CMK (cell line): Measurements from ENCODE around the gene STUB1.

Source experiments
- DNase-seq: peaks from one replicate; pipeline ENCODE4 v3.0.0-alpha.2; 2010; ENCODE audit warnings: low read depth

The STUB1 gene

GRCh38 chr16:694863-695354, 14.7 kb downstream of the STUB1 start:
- DNase-seq, result no peak

- DNase-seq, result no peak
Measured at GRCh38 chr16:695355-696089, 15.3 kb downstream of the STUB1 start.

- DNase-seq, result no peak
Measured at GRCh38 chr16:698911-699671, 18.9 kb downstream of the STUB1 start.

- DNase-seq, result no peak
Measured at GRCh38 chr16:700684-701584, 20.7 kb downstream of the STUB1 start.

DNA sequence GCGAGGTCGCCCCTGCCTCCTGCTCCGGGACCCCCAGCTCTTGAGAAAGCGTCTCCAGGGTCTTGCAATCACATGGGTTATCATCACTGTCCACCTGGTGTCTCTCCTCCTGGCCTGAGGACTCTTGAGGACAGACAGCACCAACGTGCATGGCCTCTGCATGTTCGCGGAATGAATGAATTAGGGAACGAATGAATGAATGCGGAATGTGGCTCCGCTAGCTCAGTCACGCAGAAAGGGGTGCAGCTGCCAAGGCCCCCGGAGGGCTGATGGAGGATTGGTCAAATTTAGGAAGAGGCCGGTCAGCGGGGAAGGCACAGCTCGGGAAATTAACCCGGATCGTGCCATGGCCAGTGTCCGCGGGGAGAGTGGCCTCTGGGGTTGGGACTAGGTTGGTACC, 22.1 kb downstream of the STUB1 start:
- DNase-seq, result no peak

DNA sequence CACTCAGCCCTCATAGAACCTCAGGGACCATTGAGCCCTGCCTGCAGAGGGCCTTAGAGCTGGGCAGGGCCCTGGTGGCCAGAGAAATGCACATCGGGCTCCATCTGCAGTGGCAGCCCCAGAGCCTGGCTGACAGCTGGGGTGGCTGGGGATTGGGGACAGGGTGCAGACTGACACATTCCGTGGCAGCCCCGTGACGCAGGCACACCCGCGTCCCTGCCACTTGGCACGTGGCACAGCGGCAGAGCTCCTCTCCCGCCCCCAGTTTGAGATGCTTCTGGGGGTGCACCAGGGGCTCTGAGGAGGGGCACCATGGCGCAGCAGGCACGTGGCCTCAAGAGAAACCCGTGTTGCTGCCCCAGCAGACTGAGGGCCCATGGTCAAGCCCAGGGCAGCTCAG, 23.2 kb downstream of the STUB1 start:
- DNase-seq, result no peak

DNA sequence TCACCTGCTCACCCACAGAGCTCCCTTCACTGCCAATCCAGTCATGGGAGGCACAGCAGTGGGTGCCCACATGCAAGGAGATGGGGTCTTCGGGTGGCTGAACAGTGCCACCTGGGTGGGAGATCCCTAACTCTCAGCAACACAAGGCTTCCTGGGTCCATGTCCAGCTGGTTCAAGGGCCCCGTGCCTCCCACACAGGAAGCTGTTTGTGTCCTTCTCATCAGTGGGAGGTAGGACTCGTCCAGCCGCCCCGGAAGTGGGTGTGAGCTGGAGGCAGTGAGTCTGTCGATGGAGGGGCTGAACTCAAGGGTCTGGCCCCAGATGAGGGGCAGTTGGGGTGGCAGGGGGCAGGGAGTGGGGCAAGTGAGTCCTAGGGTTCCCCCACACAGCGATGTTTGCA, 23.8 kb downstream of the STUB1 start:
- no peak for DNase-seq

DNA sequence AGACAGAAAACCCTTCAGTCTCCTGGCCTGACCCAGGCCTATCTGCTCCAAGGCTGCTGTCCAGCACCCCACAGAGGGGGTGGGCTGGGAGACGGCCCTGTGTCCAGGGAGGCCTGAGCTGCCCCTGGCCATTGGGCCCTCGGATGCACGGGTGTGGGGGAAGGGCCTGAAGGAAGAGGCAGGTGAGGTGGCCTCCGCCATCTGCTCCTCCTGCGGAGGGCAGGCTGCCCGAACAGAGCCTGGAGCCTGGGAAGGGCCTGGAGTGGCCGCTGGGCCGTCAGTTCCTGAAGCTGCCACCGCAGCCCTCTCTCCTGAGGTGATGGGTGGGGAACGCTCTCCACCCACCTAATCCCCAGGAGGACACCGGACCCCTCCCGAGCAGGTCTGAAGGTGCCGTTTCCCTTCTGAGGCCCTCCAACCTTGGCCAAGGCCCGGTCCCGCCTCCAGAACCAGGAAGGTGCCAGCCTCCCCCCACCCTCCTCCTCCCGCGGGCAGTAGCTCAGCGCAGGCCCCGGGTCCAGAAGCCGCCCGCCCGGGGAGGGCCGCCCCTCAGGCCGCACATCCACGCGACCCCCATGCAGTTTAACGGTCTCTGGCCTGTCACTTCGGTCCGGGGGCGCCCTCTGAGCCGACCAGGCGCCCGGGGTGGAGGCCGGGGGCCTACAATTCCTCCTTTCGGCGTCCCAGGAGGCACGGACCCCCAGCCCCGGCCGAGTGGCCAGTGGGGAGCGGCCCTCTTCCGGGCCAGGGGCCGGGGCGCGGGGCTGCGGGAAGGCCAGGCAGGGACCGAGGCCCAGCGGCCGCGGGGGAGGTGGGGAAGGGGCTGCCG, 24.6 kb downstream of the STUB1 start:
- DNase-seq, result no peak

DNA sequence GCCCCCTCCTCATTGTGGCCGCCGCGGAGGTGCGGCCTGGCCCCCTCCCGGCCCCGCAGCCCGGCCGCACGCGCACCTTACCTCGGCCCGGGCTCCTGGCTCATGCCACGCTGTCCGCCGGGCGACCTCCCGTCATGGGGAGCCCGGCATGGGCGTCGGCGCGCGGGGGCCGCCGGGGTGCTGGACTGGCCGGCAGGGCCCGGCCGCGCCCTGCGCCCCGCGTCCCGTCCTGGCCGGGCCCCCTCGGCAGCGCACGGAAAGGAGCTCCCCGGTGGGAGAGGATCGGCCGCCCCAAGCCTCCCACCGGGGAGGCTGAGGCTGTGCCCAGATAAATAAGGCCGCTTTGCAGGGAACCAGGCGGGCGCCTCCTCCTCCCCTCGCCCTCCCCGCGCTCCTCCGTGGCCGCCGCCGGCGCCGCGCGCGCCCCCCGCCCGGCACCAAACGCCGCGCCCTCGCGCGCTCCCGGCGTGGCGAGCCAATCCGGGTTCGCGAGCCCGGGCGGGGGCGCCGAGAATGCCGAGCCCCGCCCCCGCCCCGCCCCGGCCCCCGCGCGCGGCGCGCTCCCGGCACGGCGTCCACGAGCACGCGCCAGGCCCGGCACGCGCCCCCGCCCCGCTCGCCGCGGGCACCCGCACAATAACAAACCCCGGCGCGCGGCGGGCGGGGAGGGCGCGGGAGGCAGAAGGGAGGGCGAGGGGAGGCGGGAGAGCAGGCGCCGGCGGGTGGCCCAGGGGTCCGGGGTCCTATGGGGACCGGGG, 25.4 kb downstream of the STUB1 start, which contains the start of gene FBXL16:
Gene FBXL16, minus strand, starts transcription at position 371 of the 758 bp plus-strand sequence. CDS start 8,396 bp downstream, outside the sequence.
- DNase-seq, result no peak

- DNase-seq, result no peak
Measured at GRCh38 chr16:706189-707061, 26.2 kb downstream of the STUB1 start.

DNA sequence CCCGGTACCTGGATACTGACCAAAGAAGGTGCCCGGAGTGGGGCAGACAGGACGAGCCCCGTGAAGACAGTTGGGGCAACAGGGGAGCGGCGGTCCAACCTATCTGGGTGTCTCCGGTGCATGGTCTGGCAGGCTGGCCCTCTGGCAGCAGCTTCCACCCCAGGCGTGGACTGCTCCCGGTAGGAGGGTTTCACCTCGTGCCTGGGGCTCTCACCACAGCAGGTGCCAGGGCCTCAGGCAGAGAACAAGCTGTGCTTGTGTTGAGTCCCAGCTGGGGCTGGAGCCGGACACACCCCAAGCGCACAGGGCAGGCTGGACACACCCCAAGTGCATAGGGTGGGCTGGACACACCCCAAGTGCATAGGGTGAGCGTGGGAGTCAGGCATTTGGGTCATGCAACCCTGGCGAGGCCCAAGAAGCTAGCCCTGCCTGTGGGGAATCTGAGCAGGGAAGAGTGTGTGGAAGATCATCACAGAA, 26.9 kb downstream of the STUB1 start:
- no peak for DNase-seq

DNA sequence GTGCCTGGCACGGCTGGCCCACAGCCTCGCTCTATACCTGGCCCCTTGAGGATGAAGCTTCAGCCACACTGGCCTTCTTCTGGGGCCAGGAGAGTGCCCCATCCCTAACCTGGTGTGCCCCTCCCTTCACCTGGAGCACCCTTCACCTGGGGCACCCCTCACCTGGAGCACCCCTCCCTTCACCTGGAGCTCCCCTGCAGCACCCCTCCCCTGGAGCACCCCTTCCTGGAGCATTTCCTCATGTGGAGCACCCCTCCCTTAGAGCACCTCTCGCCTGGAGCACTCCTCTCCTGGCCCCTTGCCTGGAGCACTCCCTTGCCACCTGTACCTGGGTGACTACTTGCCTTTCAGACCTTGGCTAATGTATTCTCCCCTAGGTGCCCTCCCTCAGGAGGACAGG, 27.8 kb downstream of the STUB1 start:
- no peak for DNase-seq

DNA sequence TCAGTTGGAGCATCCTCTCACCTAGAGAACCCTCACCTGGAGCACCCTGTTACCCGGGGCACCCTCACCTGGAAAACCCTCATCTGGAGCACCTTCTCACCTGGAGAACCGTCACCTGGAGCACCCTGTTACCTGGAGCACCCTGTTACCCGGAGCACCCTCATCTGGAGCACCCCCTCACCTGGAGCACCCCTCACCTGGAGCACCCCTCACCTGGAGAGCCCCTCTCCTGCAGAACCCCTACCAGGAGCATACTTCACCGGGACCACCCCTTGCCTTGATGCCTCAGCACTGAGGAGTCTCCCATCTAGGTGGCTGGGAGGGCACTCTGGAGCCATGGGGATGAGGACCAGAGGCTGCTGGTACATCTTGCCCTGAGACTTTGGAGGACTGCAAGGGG, 28.7 kb downstream of the STUB1 start:
- DNase-seq, result no peak

DNA sequence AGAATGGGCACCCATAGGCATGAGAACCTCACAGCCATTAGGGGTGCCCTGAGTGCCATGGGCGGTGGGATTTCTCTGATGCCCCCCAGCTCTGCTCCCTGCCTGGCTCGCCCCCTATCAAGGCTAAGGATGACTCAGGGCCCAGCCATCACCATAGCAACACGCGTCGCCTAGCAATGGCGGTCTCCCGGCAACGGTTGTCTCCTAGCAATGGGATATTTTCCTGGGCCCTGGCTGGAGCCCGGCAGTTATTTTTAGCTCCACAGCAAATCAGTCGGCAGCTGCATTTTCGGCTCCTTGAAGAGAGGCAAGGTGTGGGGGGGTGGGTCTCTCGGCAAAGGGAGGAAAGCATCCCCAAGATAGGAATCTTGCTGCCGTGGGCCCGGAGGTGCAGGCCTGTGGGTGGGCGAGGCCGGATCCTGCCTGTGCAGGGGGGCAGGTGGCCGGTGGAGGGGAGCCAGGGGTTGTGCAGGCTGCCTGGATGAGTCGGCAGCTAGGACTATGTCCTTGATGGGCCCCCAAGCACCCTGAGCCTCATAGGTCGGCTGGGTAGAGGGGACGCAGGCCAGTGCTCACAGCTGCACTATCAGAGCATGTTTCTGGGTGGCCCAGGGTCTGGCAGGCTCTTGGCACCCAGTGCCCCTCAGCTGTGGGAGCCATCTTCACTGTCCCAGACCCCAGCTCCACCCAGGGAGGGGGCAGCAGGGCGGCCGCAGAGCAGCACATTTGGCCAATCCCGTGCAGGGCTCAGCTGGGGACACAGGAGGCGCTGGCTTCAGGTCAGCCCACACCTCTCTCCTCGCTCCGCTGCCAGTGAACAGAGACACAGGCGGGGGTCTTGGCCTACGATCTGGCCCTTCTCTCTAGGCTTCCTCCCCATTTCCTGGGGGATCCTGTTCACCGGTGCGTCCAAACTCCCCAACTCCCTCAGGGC, 29.6 kb downstream of the STUB1 start:
- DNase-seq, result no peak

DNA sequence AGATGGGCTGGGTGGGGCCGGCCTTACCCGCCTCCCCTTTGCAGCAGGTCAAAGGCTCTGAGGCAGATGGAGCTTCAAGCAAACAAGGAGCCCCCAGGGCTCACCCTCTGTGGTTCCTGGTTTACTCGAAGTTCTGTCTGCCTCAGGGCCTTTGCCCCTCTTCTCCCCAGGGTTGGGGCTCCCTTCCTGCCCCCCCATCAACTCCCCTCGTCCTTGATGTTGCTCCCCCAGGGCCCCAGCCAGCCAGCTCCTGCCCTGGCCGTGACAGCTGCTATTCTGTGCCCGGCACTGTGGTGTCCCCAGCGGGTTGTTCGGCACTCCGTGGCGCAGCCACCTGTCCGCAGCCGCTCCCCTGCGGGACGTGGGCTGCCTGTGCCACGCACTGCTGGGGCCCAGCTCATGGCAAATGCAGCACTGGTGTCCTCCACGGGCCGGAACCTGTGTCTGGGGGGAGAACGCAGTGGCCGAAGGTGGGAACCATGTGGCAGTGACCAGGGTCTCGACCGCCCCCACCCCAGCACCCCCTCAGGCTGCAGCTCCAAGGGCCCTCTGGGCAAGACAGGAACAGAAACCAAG, 30.4 kb downstream of the STUB1 start:
- DNase-seq, result no peak

- DNase-seq, result no peak
Measured at GRCh38 chr16:711084-711483, 30.9 kb downstream of the STUB1 start.

- DNase-seq, result no peak
Measured at GRCh38 chr16:711548-712320, 31.5 kb downstream of the STUB1 start.
